Testis (tissue), 2 donors: Measurements from ENCODE around the gene NR5A1.

Experiments
- CTCF ChIP-seq, 3 experiments: fragments of 450-650 bp in 2 of 3; fragments of 200-600 bp in 1 of 3; sonication (generic) in 1 of 3; IDR thresholded peaks; one replicate each; pipeline ENCODE4 v1.5.1; 2016 to 2019; ENCODE audit warnings: antibody characterized with exemption in 3 of 3, mild to moderate bottlenecking in 2 of 3, moderate library complexity in 1 of 3
- POLR2A ChIP-seq: fragments of 450-650 bp; IDR thresholded peaks from one replicate; pipeline ENCODE4 v1.6.1; 2017; ENCODE audit warnings: antibody characterized with exemption, mild to moderate bottlenecking, moderate library complexity

- TF ChIP-seq CTCF (IDR thresholded peaks at IDR 0.05) (no peak), POLR2A (no peak)
Observed at GRCh38 chr9:124437086-124437485, 70.1 kb downstream of the NR5A1 start.
